SKM-1 treated with dmso at 0.1 percent for 144 hours (cell line): ENCODE data around the gene C6orf47.

ENCODE experiments used
- DNase-seq: peaks from one replicate; lab custom pipeline; 2025; ENCODE audit not compliant: unreplicated experiment; lab: John Stamatoyannopoulos, UW

C6orf47 gene

GRCh38 chr6:31636698-31637596, 23.6 kb downstream of the C6orf47 start:
- DNase-seq, result no peak

DNA sequence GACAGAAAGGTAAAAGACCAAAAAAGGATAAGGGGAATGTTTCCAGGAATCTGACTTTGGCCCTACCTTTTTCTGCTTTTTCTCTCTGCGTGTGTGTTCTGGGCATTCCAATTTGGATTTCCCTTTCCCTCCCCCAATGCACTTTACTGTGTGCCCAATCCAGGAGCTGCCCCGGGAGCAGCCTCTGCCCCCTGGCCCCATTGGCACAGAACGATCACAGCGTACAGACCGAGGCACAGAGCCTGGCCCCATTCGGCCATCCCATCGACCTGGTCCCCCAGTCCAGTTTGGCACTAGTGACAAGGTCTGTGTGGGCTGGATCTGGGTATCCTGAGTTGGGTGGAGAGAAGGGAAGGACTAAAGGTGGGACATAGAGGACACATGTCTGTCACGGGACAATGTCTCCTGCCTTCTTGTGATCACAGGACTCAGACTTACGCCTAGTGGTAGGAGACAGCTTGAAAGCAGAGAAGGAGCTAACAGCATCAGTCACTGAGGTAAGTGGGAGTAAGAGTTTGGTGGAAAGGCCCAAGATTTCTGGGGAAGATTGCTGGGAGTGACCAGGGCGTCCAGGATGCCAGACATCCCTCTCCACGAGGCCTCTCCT, 25.5 kb downstream of the C6orf47 start:
- DNase-seq, result no peak

DNA sequence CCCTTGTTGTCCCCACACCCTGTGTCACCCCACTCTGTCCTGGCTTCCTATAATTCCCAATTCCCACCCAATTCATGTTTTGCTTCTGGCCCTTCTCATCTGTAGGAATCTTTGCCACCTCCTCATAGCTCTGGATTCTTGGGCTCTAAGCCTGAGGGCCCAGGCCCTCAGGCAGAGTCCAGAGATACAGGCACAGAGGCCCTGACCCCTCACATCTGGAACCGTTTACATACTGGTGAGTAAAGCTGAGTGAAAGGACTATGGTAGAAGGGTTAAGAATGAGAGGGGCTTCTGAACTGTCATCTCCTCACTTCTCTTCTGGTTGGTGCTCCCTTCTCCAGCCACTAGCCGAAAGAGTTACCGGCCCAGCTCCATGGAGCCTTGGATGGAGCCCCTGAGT, 26.4 kb downstream of the C6orf47 start:
- no peak for DNase-seq

DNA sequence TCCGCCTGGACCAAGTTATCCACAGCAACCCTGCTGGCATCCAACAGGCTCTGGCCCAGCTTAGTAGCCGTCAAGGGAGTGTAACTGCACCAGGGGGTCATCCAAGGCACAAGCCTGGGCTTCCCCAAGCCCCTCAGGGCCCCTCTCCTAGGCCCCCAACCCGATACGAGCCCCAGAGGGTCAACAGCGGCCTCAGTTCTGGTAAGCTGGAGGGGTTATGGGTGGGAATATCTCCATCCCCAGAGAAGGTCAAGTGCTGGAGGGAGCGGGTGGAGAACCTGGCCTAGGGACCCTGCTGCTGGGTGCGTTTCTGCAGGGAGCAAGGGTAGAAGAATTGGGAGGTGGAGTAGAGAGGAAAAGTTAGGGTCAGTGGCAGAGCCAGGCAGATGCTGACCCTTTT, 27.1 kb downstream of the C6orf47 start:
- DNase-seq, result no peak

- DNase-seq, result no peak
Measured at GRCh38 chr6:31632279-31632946, 28.2 kb downstream of the C6orf47 start.

GRCh38 chr6:31631681-31632278, 28.8 kb downstream of the C6orf47 start:
- DNase-seq, result no peak

DNA sequence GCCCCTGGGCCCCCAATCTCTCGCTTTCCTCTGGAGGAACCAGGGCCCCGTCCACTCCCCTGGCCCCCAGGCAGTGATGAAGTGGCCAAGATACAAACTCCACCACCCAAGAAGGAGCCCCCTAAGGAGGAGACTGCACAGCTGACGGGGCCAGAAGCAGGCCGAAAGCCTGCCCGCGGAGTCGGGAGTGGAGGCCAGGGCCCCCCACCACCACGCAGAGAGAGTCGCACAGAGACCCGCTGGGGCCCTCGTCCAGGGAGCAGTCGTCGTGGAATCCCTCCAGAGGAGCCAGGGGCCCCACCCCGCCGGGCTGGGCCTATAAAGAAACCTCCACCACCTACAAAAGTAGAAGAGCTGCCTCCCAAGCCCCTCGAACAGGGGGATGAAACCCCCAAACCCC, 29.4 kb downstream of the C6orf47 start:
- DNase-seq, result no peak

DNA sequence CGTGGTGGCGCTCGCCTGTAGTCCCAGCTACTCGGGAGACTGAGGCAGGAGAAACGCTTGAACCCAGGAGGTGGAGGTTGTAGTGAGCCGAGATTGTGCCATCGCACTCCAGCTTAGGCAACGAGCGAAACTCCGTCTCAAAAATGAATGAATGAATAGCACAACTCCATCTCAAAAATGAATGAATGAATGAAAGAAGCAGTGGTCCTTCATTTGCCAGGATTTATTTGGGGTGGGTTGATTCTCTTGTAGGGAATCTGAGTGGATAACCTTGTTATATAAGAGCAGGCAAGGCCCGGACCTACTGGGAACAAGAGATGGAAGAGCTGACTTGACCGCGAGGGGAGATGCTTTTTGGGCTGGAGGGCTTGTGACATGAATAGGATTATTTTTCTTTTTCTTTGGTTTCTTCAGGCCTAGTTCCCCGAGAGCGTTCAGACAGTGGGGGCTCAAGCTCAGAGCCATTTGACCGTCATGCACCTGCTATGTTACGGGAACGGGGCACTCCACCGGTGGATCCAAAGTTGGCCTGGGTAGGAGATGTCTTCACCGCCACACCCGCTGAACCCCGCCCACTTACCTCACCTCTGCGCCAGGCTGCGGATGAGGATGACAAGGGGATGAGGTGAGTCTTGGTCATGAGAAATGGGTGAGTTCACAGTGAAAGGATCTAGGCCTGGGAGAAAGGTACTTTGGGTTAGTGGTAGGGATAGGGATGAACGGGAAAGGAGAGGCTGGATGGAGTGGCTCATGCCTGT, 30.2 kb downstream of the C6orf47 start:
- DNase-seq, result no peak

GRCh38 chr6:31629014-31629413, 31.6 kb downstream of the C6orf47 start:
- DNase-seq, result no peak

GRCh38 chr6:31627690-31628287, 32.8 kb downstream of the C6orf47 start:
- DNase-seq, result no peak

DNA sequence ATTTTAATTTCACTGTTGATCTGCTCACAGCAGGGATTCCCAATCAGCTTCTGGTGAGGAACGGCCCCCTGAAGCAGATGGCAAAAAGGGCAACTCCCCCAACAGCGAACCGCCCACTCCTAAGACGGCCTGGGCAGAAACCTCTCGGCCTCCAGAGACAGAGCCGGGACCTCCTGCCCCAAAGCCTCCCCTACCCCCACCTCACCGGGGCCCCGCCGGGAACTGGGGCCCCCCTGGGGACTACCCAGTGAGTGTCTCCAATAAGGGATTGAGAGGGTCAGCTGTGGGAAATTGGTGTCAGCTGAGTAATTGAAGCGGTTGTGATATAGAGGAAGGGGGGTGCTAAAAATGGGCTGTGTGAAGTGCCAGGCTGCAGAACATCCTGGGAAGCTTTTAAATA, 33.6 kb downstream of the C6orf47 start:
- no peak for DNase-seq

DNA sequence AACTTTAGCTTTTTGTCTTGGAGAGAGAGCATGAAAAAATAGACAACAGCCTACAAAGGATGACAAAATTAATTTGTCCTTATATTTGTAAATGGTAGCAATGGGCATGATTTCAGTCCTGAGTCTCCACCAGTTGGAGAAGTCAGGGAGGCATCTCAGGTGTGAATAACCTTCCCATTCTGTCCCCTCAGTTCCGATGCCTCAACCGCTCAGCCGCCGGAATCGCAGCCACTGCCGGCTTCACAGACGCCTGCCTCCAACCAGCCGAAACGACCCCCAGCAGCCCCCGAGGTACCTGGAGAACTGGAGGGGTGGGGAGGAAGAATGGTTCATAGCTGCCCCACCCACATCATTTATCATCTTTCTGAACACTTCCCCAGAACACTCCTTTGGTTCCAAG, 36.5 kb downstream of the C6orf47 start:
- no peak for DNase-seq

- DNase-seq, result peak; percentile 69
Measured at GRCh38 chr6:31622684-31623091, 37.9 kb downstream of the C6orf47 start.

GRCh38 chr6:31621991-31622390, 38.6 kb downstream of the C6orf47 start:
- no peak for DNase-seq

DNA sequence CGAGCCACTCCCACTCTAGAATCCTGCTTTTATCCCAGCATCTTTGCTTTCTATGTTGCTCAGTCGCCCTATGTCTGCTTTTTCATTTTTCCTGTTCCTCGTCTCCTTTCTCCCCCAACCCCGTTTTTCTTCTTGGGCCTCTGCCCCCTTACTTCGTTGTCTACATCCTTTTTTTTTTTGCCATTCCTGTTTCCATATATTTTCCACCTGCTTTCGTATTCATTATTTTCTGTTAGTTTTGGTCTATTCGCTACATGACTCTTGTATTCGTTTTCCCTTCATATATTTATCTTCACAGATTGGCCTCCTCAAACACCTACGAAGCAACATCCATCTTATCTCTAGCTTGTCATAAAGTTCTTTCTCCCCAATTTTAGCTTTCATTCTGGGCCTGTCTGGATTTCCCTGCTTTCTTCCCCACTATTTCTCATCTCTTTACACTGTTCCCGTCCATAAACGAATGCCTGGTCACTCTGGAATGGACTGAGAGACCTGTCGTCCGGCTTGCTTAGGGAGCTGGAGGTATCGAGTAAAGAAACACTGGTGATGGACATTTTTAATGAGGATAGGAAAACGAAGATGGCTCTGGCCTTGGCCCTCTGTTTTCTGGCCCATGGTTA, 39.1 kb downstream of the C6orf47 start:
- DNase-seq, result no peak

- peak; percentile 63 for DNase-seq
Measured at GRCh38 chr6:31620586-31621319, 39.8 kb downstream of the C6orf47 start, which contains the start of gene PRRC2A. Gene PRRC2A (plus strand): TSS chr6:31620715. CDS start chr6:31622790, 2,075 bp downstream.

- peak; percentile 98 for DNase-seq
Measured at GRCh38 chr6:31619805-31620585, 40.6 kb downstream of the C6orf47 start.

- no peak for DNase-seq
Measured at GRCh38 chr6:31617010-31617409, 43.6 kb downstream of the C6orf47 start.
